HK-2 (cell line): ENCODE results near the gene TP53TG5.

Experiments used
- DNase-seq: peaks from one replicate; pipeline ENCODE4 v3.0.0-alpha.2; 2018; ENCODE audit not compliant: unreplicated experiment

TP53TG5 gene

GRCh38 chr20:45346291-45346718 lies 31.8 kb downstream of the TP53TG5 start:
- DNase-seq, result no peak

- no peak for DNase-seq
Measured at GRCh38 chr20:45345104-45345936, 32.8 kb downstream of the TP53TG5 start.

- DNase-seq, result peak; percentile 83
Measured at GRCh38 chr20:45344168-45344860, 33.8 kb downstream of the TP53TG5 start.

- no peak for DNase-seq
Measured at GRCh38 chr20:45343532-45344167, 34.5 kb downstream of the TP53TG5 start.

GRCh38 chr20:45342855-45343531 lies 35.1 kb downstream of the TP53TG5 start:
- DNase-seq, result no peak

GRCh38 chr20:45341939-45342854 lies 35.9 kb downstream of the TP53TG5 start:
- DNase-seq, result peak; percentile 78

- no peak for DNase-seq
Measured at GRCh38 chr20:45341579-45341938, 36.6 kb downstream of the TP53TG5 start.

GRCh38 chr20:45340951-45341350 lies 37.2 kb downstream of the TP53TG5 start:
- no peak for DNase-seq

GRCh38 chr20:45340236-45340847 lies 37.8 kb downstream of the TP53TG5 start:
- DNase-seq, result no peak

GRCh38 chr20:45339799-45340198 lies 38.3 kb downstream of the TP53TG5 start:
- no peak for DNase-seq

GRCh38 chr20:45339084-45339483 lies 39.0 kb downstream of the TP53TG5 start:
- no peak for DNase-seq

GRCh38 chr20:45338121-45339030 lies 39.7 kb downstream of the TP53TG5 start:
- DNase-seq, result no peak

- DNase-seq, result peak; percentile 93
Measured at GRCh38 chr20:45337367-45338120, 40.6 kb downstream of the TP53TG5 start.

GRCh38 chr20:45336530-45337366 lies 41.4 kb downstream of the TP53TG5 start:
- DNase-seq, result peak; percentile 80

GRCh38 chr20:45330476-45330875 lies 47.6 kb downstream of the TP53TG5 start:
- no peak for DNase-seq

- DNase-seq, result no peak
Measured at GRCh38 chr20:45329497-45330319, 48.4 kb downstream of the TP53TG5 start.

GRCh38 chr20:45328451-45328850 lies 49.7 kb downstream of the TP53TG5 start:
- DNase-seq, result no peak
